ENCODE results near the gene TCFL5. TPM values are rescaled to one million over a fixed set of nuclear protein-coding genes. Genes with fewer than 3 reads are reported as not detected.

TCFL5 gene
- total RNA-seq, 2 donors from 2014 or later: 7.1 to 24.8 TPM

DNA sequence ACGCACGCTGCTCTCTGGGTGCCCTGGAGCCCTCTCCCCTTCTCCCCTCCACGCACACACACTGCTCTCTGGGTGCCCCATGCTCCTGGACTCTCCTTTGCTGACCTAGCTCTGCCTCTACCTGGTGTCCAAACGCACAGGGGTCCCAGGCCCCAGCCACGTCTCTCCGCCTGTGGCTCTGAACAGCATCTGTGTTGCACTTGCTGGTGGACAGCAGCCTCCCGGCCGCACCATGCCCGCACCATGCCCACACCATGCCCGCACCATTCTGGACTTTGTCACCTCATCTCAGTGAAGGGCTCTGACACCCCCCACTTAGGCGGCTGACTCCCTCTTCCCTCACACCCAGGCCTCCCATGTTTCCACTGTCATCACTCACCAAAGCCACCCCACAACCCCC is 21.8 kb downstream of the TCFL5 start:
- Histone ChIP-seq H3K27me3 (replicated peaks; ENCODE audit: insufficient read depth) (no peaks in the 10 kb centered on the region), H3K4me3 (no peak overlapping the region), H3K9me3 (no peaks in the 10 kb centered on the region), H3K27ac (no peak overlapping the region), H3K36me3 (no peaks in the 10 kb centered on the region), H3K4me1 (replicated peaks) (no peaks in the 10 kb centered on the region)
- 97% methylated on average over 9 of the region's 11 CpGs for WGBS
- intact Hi-C loops (cut with DNase I): no loop called here
- DNase-seq (ENCODE audit: low spot score): no peak
- no peak for TF ChIP-seq POLR2AphosphoS5 (IDR thresholded peaks at IDR 0.05)
- TF ChIP-seq, protein P1, sequence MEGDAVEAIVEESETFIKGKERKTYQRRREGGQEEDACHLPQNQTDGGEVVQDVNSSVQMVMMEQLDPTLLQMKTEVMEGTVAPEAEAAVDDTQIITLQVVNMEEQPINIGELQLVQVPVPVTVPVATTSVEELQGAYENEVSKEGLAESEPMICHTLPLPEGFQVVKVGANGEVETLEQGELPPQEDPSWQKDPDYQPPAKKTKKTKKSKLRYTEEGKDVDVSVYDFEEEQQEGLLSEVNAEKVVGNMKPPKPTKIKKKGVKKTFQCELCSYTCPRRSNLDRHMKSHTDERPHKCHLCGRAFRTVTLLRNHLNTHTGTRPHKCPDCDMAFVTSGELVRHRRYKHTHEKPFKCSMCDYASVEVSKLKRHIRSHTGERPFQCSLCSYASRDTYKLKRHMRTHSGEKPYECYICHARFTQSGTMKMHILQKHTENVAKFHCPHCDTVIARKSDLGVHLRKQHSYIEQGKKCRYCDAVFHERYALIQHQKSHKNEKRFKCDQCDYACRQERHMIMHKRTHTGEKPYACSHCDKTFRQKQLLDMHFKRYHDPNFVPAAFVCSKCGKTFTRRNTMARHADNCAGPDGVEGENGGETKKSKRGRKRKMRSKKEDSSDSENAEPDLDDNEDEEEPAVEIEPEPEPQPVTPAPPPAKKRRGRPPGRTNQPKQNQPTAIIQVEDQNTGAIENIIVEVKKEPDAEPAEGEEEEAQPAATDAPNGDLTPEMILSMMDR (IDR thresholded peaks at IDR 0.05): no peak

DNA sequence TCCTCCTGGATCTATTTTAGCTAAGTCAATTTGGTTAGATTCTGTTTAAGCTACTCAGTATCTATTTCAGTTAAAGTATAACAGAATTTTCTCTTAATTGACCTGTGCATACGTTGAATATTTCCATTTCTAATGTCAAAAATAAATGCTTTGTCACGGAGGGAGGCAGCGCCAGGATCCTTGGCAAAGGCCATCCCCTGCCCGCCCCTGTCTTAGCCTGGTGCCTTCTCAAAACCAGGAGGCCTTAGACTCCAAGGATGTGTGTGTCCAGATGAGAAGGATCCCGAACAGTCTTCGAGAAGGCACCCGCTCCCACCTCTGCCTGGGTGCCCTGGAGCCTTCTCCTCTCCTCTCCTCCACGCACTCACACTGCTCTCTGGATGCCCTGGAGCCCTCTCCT is 22.4 kb downstream of the TCFL5 start:
- TF ChIP-seq POLR2AphosphoS5 (IDR thresholded peaks at IDR 0.05) (no peak), POLR2A (IDR thresholded peaks at IDR 0.05) (no peak)
- TF ChIP-seq, protein P1 (IDR thresholded peaks at IDR 0.05): no peak
- Histone ChIP-seq H3K4me1 (replicated peaks) (no peaks in the 10 kb centered on the region), H3K4me3 (no peak overlapping the region), H3K27me3 (replicated peaks; ENCODE audit: insufficient read depth) (no peaks in the 10 kb centered on the region), H3K27ac (no peak overlapping the region), H3K36me3 (no peaks in the 10 kb centered on the region), H3K9me3 (no peaks in the 10 kb centered on the region)
- no peak for DNase-seq (ENCODE audit: low spot score)
- WGBS: 85% methylated on average over 8 of the region's 8 CpGs
- intact Hi-C loops (cut with DNase I): no loop called here

DNA sequence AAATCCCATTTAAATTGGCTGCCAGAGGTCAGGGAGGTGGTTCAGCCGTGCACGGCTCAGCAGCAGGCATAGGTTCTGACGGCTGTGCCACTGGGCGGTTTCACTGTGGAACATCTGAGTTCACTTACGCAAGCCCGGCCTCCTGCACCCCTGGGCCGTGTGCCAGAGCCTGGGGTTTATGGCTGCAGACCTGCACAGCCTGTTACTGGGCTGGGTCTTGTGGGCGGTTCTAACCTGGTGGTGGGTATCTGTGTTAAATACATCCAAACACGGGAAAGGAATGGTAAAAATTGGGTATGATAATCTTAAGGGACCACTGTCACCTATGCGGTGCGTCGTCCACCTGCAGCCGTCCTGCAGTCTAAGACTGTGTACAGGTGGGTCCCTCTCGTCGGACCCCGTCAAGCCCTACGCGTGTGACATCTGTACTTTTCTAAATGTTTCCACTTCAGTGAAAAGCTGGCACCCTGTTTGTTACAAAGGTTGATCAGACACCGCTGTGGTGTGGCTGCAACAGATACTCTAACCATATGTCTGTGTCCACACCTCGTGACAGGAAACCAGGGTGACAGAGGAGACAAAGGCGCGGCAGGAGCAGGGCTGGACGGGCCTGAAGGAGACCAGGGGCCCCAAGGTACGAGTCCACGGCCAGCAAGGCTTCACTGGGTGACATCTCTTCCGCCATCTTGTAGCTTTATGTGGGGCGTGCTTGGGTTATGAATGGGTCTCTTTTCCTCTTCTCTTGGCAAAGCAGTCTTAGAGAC is 23.3 kb downstream of the TCFL5 start:
- H3K36me3 ChIP-seq: no peaks in the 10 kb centered on the region
- TF ChIP-seq POLR2AphosphoS5 (IDR thresholded peaks at IDR 0.05): peak; percentile 85
- TF ChIP-seq, protein P1 (IDR thresholded peaks at IDR 0.05): no peak
- intact Hi-C loops (cut with DNase I): no loop called here
- H3K27me3 ChIP-seq (replicated peaks; ENCODE audit: insufficient read depth): no peaks in the 10 kb centered on the region
- H3K4me1 ChIP-seq (replicated peaks): no peaks in the 10 kb centered on the region
- H3K27ac ChIP-seq: no peak overlapping the region
- peak; percentile 90 for DNase-seq (ENCODE audit: low spot score)
- no peak overlapping the region for H3K4me3 ChIP-seq
- 66% methylated on average over 27 of the region's 27 CpGs for WGBS
- H3K9me3 ChIP-seq: no peaks in the 10 kb centered on the region

DNA sequence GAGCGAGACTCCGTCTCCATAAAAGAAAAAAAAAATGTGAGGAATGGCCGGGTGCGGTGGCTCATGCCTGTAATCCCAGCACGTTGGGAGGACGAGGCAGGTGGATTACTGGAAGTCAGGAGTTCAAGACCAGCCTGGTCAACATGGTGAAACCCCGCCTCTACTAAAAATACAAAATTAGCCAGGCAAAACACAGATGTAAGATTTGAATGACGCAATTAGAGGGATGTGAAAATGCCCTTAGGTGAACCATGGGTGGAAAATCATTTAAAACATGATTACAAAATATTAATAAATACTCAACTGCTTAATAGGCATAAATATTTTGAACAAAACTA is 23.9 kb downstream of the TCFL5 start:
- H3K9me3 ChIP-seq: no peaks in the 10 kb centered on the region
- no peaks in the 10 kb centered on the region for H3K27me3 ChIP-seq (replicated peaks; ENCODE audit: insufficient read depth)
- no peak for DNase-seq (ENCODE audit: low spot score)
- H3K27ac ChIP-seq: no peak overlapping the region
- 86% methylated on average over 8 of the region's 8 CpGs for WGBS
- H3K4me1 ChIP-seq (replicated peaks): no peaks in the 10 kb centered on the region
- TF ChIP-seq POLR2A (IDR thresholded peaks at IDR 0.05) (no peak), POLR2AphosphoS5 (IDR thresholded peaks at IDR 0.05) (no peak)
- TF ChIP-seq, protein P1 (IDR thresholded peaks at IDR 0.05): no peak
- no peak overlapping the region for H3K4me3 ChIP-seq
- intact Hi-C loops (cut with DNase I): no loop called here
- H3K36me3 ChIP-seq: no peaks in the 10 kb centered on the region

DNA sequence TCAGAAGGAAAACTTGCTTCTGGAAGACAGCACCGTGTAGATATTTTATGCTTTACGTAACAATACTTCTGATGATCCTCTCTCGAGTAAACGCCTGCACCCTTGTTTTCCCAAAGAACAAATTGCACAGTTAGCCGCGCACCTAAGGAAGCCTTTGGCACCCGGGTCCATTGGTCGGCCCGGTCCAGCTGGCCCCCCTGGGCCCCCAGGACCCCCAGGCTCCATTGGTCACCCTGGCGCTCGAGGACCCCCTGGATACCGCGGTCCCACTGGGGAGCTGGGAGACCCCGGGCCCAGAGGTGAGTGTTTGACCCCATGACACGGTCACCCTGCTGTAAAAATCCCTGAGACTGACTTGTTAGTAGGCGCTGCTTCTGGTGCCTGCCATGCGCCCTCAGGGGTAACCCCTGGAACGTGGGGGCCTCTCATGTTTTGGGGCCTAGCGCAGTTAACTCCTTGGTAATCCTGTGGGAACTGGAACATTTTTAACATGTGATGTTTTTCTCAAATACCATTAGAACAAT is 24.6 kb downstream of the TCFL5 start:
- Histone ChIP-seq H3K9me3 (no peaks in the 10 kb centered on the region), H3K36me3 (no peaks in the 10 kb centered on the region), H3K27ac (no peak overlapping the region), H3K4me3 (no peak overlapping the region), H3K27me3 (replicated peaks; ENCODE audit: insufficient read depth) (no peaks in the 10 kb centered on the region), H3K4me1 (replicated peaks) (peaks cover 5% of the 10 kb centered on the region)
- no peak for DNase-seq (ENCODE audit: low spot score)
- intact Hi-C loops (cut with DNase I): no loop called here
- WGBS: 92% methylated on average over 19 of the region's 19 CpGs
- TF ChIP-seq, protein P1 (IDR thresholded peaks at IDR 0.05): no peak
- no peak for TF ChIP-seq POLR2A (IDR thresholded peaks at IDR 0.05)
